Hematopoietic multipotent progenitor cell treated with erythropoietin and hydrocortisone succinate and interleukin-3 and kit ligand, for 4 days (in vitro differentiated cells): ENCODE results near the gene CHL1.

Experiments used
- DNase-seq: peaks from one replicate; pipeline ENCODE4 v3.0.0-alpha.2; 2015

CHL1 gene

DNA sequence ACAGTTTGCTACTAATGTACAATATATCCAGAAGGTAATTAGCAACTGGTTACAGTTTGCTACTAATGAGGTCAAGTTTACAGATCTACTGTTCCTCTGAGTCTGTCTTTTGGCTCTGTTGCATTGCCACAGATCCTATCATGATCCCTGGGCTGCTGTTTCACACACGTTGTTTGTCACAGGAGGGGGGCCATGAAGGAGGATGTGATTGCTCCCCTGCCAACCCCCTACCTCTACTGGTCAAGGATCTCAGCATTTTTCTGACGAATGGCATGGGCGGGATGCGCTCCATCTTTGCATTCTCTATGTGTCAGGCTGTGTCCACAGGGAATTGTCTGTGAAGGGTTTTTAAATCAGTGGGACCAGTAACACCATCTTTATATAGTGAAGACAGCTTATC lies 91.9 kb downstream of the CHL1 start:
- no peak for DNase-seq

DNA sequence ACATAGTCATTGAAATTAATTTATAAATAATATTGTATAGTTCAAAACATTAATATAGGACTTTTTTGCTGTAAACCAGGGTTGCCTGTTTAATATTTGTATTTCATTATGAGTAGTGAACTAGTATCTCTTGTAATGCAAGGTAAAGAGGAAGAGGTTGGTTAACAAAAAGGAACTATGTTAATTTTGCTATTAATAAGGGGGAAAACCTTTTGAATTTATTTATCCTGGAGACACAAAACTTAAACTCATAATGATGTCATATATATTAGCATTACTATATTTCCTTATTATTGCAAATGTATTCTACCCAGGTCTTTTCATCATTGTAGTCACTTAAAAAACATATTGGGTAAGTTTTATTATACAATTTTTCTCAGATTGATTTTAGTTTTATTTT lies 94.5 kb downstream of the CHL1 start:
- DNase-seq = no peak

DNA sequence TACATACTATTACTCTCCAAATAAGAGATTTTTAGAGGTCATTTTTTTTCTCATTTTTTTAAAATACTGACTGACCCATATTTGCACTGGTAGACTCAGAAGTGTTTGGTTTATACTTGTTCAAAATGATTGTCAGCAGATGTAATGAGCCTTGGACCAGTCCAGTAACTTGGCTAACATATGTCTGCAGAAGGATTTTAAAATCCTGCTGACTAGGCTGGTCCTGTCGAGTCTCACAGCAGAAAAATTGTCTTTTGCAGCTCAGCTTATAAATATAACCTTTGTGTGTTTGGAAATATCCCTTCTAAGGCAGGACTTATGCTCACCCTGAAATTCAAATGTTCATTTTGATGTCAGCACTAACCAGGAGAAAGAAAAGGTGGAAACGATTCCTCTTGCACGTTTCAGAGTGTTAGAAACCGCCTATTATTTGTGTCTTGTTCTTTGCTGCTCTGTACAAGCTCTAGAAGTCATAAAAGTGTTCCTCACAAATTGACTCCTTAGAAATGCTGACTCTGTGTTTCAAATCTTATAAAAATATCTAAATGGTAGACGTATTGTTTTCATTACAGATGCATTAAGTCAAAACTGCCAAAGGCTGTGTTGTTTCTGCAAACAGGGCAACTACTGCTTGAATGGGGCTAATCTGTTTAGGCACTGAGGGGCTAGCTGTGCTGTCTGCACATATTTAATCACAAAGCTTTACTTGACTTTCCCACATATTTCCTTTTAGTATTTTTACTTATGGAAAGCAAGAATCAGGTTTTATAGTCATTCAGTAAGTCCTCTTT lies 95.3 kb downstream of the CHL1 start:
- DNase-seq = no peak

DNA sequence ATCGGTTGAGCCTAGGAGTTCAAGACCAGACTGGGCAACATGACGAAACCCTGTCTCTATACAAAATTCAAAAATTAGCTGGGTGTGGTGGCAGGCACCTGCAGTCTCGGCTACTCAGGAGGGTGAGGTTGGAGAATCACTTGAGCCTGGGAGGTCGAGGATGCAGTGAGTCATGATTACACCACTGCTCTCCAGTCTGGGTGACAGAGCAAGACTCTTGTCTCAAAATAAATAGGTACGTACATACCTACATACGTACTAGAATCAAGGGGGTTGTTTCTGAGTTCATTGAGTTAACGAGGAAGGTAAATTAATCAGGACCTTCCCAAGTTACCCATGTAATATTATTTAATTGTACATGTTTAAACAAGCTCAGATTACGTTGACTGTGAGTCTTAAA lies 97.5 kb downstream of the CHL1 start:
- no peak for DNase-seq

DNA sequence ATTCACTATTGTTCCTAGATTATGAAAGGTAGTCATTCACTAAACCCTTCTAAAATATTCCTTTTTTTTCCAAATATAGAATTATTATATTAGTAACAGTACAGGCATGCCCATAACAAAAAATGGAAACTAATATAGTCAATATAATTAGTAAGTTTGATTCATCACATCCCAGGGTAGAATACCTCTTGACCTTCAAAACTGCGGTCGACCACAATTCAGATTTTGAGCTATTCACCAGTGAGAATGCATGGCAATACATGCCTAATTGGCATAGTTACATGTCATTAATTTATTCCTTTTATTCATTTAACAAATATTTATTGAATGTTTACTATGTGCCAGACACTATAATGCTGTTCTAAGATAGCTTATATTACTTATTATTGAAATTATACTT lies 98.0 kb downstream of the CHL1 start:
- DNase-seq = no peak

DNA sequence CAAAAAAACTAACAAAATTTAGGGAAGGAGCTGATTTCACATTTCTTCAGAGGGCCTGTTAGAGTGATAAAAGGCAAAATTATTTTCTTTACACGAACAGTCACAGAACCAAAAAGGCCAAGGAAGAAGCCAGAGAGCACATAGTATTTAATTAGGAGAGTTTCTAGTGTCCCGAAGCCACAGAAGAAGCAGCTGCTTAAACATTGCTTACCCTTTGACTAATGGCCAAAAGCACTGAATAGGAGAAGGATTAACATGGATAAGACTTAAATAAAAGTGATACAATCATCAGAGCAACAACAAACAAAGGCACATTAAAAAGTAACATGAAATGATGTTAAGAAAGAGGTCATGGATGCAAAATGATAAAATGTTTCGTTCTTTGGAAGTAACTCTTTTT lies 98.6 kb downstream of the CHL1 start:
- DNase-seq = no peak

DNA sequence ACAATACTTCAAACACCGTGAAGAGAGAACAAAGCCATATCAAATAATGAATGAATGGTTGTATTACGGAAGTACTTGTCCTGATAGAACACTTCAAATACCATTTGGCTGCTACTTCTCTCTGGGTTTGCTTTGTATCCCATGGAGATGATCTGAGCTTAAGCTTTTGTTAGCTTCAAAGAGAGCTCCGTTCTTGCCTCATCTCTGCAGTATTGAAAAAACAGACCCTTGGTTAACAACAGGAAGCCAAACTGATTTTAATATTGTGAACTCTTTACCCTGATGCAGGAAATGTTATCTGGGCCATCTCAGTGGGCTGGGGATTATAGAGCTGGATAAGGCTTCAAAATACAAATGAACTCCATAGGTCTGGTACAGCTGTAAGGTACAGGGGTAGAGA lies 101.0 kb downstream of the CHL1 start:
- no peak for DNase-seq

DNA sequence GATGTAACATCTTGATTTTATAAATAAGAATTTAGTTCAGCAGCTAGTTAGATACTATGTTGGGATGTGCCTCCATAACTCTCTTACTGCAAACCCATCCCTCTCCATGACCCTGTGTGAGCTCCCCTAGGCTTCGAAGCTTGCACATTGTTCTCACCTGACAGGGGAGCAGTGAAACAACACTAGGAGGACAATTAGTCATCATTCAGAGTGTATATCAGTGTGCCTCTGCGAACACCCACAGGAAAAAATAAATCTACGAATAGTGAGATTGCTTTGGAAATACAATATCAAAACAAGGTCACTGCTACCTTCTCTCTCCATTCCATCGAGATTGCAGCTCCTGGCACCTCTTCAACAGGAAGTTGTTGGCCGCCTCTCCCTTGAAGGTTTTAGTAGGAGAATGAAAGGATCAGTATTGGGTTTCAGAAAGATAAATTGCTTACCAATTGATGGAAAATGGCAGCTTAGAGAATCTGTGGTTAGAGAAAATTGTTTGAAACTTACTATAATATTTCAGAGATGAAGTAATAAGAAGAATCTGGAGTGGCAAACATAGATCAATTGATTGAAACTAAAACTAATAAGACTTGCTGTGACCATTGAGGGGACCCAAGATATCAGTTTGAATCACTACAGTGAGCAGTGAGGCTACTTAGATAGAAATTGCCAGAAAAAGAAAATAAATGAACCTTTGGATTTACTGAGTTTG lies 103.2 kb downstream of the CHL1 start:
- DNase-seq = no peak

DNA sequence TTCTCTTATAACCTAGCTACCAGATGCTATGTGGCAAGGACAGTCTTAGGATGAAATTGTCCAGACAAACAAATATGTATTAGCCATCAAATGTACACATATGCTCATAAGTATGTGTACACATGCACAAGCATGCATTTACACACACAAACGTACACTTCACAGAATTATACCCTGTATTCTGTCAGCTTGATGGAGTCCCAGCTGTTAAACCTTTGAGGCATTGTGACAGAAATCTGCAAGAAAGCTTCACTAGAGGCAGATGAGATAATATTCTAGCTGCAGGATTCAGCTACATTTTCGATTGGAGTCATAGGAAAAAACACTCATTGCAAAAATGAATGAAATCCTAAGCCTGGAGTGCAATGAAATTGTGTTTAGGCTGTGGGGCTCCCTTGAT lies 110.6 kb downstream of the CHL1 start:
- DNase-seq = no peak

DNA sequence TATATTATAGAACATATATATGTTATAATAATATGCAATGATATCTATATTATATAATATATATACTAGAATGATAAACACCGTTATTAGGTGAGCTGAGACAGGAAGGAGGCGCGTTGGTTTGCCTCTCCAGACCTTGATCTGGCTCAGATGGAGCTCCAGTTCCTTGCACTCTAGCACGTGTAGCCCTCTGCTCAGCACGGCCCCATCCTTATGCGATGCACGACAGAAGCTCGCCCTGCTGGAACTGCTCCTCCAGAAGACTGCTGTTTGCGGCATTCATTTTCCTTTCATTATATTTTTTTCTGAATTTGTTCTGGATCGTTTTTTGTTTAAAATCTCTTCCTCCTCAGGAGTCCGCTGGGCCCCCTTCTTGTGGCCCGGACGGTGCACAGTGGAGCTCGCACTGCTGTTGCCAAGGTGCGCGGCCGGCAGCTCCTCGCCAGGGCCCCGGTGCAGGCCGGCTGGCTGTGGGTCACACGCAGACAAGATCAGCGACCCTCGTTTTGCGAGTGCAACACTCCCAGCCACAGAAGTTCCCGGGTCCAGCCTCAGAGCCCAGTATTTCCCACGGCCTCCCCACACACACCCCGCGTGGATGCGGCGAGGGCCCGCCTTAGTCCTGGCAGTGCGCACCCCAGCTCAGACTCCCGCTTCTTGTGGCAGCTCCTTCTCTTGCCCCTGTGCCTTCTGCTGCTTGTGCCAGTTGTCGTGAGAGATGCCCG lies 112.2 kb downstream of the CHL1 start:
- no peak for DNase-seq

DNA sequence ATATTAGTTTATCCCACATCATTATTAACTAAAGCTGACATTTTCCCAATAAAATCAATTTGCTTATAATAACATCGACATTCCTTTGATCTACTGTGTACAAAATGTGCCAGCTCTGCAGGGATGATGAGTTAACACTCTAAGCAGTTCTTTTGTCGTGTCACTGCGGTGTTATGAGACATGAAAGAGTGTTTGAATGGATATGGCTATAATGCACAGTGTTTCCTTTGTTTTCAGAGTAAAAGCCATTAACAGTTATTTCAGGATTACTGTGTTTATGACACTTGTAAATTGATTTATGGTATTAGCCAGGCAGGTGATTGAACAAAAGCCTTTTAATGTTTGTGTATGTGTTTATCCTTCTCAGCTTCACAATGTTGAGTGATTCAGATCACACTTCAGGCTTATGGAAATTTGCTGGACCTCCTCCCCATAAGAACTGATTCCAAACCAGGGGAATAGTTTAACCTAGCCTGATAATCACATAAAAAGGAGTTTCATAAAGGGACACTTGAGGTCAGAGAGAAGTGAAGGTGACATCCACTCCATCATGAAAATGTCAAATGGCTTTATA lies 115.7 kb downstream of the CHL1 start:
- no peak for DNase-seq

DNA sequence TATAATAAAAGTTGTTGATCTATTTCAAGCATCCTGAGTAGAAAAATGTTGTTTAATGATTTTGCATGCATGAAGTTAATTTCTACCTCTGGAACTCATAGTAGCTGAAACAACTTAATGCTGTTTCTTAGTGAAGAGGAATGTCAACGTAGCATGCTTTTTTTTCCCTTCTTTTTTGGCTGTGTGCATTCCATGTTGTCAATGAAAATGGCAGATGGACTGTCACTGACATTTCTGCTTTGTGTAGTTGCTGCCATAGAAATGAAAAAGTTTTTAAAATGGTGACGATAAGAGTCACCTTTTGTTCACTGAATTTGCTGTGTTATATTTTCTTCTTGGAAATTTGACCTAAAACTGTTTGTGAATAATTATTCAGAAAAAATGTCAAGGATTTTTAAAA lies 116.3 kb downstream of the CHL1 start:
- DNase-seq = no peak

DNA sequence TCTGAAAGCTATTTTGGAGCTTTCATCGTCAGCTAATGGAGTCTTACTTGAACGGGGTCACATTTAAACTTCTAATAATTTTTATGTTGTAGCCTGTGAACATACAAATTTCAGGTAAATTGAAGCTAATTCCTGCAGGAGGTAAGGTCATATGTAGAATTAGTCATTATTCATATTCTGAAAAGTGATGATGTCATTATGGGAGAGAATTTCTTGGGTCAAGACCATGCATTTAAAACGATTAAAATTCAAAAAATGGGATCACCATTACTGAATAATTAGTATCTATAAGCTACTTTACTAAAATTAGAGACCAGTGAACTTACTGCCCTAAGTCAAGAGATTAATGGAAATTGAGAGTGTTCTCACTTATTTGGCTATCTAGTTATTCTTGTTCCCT lies 120.4 kb downstream of the CHL1 start:
- DNase-seq = no peak

DNA sequence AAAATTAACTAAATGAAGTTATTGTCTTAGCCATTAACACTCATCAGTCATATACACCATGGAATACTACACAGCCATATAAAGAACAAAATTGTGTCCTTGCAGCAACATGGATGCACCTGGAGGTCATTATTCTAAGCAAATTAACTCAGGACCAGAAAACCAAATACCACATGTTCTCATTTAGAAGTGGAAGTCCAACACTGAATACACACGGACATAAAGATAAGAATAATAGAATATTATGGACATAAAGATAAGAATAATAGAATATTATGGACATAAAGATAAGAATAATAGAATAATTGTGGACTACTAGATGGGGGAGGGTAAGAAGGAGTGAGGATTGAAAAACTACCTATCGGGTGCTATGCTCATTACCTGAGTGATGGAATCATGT lies 122.3 kb downstream of the CHL1 start:
- no peak for DNase-seq

DNA sequence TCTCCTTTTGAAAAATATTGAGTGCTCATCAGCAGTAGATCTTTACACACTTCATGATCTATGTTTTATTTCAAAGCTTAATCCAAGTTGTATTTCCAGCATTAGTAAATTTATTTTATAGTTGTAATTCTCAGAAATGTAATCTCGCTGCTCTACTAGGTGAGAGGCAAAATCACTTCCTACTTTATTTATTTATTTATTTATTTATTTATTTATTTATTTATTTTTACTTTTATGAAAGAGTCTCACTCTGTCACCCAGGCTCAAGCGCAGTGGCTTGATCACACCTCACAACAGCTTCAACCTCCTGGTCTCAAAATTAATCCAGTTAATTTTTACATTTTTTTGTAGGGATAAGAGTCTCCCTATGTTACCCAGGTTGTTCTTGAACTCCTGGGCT lies 127.9 kb downstream of the CHL1 start:
- no peak for DNase-seq

DNA sequence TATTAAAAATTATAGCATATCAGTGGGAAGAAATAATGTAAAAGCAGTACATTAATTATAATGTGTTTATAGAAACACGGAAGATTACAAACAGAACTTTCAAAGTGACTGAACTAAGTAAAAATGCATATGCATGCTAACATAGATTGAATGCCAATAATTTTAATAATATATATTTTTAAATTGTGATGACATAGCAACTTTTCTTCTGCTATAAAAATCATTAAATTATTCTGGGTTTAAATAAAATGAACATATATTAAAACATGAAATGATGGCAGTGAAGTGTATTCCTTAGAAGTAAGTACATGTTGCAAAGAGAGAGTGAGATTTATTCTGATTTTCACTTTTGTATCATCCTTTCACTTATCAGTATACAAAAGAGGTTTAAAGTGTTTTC lies 128.9 kb downstream of the CHL1 start:
- no peak for DNase-seq

DNA sequence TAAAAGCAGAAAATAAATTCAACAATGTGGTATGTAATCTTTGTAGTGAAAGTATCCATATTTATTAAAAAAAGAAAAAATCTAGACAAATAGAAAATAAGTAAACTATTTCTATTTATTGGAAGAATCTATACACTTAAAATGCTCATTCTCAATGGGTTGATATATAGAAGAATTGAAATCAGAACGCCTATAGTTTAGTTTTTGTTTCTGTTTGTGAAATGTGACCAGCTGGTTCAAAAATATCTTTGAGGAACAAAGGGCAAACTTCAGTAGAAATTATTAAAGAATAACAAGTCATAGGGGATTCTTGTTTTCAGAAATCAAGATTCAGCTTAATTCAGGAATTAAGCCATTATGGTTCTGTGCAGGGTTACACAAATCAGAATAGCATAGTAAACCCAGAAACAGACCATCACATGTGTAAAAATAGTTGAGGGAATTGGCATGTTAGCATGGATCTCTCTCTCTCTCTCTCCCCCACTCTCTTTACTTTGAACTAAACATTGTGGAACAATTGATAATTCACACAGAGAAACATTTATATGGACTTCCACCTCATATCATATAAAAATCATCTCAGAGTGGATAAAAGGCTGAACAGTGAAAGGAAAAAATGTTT lies 134.0 kb downstream of the CHL1 start:
- DNase-seq = no peak

DNA sequence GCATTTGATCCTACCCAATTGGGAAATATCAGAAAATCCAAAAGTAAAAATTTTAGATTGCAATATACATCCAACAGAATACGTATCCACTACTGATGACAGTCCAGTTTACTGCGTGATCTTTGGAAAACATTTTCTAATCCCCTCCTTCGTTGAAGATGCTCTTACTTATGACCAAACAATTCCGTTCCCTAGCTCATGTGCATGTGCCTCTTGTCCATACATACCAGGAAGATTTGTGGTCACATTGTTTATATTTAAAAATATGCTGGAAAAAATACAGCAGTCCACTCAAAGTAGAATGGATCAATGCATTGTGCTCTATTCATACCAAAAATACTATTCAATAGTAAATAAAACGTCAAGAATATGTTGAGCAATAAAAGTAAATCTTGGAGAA lies 135.3 kb downstream of the CHL1 start:
- DNase-seq = no peak

DNA sequence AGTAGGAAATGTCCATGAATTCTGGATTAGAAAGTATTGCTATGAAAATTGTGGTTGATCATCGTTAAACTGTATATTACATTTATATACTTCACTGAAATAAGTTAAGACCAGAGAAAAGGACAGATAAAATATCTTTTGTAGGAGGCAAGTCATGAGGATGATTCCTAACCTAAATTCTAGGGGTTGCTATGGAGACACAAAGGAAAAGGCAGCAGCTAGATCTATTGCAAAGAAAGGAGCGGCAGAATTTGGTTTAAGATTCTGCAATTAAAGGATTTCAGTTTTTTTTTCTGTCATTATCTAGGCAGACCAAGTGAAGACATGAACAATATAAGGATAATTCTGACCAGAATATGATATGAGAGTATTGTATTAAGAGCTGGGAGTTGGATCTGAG lies 136.1 kb downstream of the CHL1 start:
- no peak for DNase-seq

DNA sequence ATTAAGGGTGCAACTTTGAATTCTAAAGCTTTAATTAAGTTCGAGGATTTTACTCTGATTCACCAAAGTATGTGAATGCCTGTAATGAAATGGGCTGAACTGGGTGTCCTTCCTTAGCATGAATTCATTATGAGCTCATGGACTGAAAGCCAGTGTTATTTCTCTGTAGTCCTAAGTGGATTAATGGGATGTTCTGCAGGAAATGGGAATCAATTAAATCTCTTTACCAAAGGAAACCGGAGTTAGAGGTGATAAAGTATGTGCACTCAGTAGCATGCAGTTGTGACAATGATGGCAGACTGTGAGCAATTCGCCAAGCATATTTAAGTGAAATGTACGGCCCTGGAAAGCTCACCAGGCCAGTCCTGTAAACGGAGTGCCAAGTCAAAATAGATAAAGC lies 138.7 kb downstream of the CHL1 start:
- no peak for DNase-seq

DNA sequence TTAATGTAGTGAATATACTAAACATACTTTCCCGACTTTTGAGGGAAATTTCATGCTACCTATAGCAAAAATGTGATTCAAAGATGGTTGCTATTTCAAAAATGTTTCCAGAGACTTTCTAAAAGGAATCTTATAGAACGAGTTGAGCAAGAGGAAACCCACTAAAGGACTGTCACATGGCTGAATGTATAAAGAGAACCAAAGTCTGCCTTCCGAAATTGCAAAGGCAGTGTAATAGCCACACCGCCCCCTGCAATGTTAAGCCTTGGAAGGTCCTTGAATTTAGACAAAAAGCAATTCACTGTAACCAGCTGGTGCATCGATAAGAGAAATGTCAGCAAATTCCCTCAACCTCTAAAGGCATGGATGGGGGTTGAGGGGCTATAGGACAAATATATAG lies 142.8 kb downstream of the CHL1 start:
- DNase-seq = no peak

DNA sequence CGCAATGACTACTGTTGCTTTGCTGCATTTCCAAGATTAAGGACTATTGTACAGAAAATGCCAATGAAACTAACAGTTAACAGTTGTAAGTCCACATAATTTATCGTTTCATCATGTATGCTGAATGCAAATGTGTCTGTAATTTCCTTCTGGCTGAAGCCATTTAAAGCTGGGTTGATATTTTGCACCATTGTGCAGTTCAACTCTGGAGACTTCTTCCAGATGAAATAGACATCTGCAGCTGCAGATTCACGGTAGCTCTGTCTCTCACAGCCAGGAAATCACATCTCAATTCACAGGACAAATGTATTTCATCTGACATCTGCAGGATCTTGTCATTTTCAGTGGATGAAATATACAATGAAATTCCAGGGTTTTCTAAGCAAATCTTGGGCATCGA lies 145.4 kb downstream of the CHL1 start:
- no peak for DNase-seq

DNA sequence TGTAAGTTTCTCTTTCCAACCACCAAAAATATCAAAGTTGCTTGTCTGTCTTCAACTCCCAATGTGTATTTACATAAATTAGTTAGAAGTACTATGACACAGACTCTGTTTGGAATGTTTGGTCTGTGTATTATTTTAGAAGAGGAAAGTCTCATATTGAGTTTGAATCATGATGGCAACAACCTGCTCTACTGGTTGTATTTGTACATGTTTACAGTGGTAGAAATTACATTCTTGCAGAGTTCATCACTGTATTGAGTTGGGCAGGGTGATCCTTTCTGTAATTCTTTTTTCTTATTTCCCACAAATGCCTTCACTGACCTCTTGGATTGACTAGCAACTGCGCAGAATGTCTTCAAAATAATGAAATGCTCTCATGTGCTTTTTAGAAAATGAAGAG lies 149.6 kb downstream of the CHL1 start:
- DNase-seq = no peak
